Upper lobe of right lung (tissue), 1 donor: ENCODE results near the gene PACS1. TPM values are rescaled to one million over a fixed set of nuclear protein-coding genes. Genes with fewer than 3 reads are reported as not detected.

ENCODE experiments used
- ATAC-seq: fragments of 200-7000 bp; cut with Tn5 transposase; one replicate; pipeline ENCODE4 v1.9.1; 2020; ENCODE audit warnings: mild to moderate bottlenecking, moderate library complexity
- DNase-seq: peaks from one replicate; pipeline ENCODE4 v3.0.0-alpha.2; 2020
- H3K27ac ChIP-seq: fragments of 200-600 bp; one replicate; pipeline ENCODE4 v1.8.0; 2022
- H3K27me3 ChIP-seq: fragments of 200-600 bp; one replicate; pipeline ENCODE4 v1.8.0; 2022; ENCODE audit warnings: mild to moderate bottlenecking
- H3K36me3 ChIP-seq: fragments of 200-600 bp; one replicate; pipeline ENCODE4 v1.8.0; 2022
- H3K4me1 ChIP-seq: fragments of 200-600 bp; one replicate; pipeline ENCODE4 v1.8.0; 2022
- H3K4me3 ChIP-seq: fragments of 200-600 bp; one replicate; pipeline ENCODE4 v1.8.0; 2022; ENCODE audit warnings: mild to moderate bottlenecking
- H3K9me3 ChIP-seq: fragments of 200-600 bp; one replicate; pipeline ENCODE4 v1.8.0; 2022
- intact Hi-C: fragments of 100-400 bp; cut with DNase I; formaldehyde crosslinking; loops from one replicate; pipeline ENCODE4 v1.11.0; 2022
- total RNA-seq: library from RNA; stranded (reverse); fragmentation: NEBNext Ultra II Directional; extraction: Animal tissue kit (Norgen Biotek cat#: 25700); gene quantifications from one replicate; pipeline ENCODE4 v1.2.1, GENCODE V29; 2021
- TF ChIP-seq, protein P1 (sequence below): fragments of 200-600 bp; IDR thresholded peaks from one replicate; pipeline ENCODE4 v1.8.0; 2022; ENCODE audit warnings: antibody characterized with exemption
- donor health status: DM: no; HTN: yes; CAD: no; lungs with severe emphysema.

Gene PACS1
- total RNA-seq, 1 donor from 2014 or later: 55.9 TPM

DNA sequence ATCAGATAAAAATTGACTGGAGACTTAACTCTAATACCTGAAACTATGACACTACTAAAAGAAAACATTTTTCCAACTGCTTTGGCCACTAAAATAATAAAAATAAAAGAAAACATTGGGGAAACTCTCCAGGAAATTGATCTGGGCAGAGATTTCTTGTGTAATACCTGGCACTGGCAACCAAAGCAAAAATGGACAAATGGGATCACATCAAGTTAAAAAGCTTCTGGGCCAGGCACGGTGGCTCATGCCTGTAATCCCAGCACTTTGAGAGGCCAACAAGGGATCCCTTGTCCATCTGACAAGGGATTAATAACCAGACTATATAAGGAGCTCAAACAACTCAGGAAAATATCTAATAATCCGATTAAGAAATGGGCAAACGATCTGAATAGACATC, 133.8 kb downstream of the PACS1 start:
- no peak overlapping the region for H3K4me3 ChIP-seq
- H3K36me3 ChIP-seq: no peaks in the 10 kb centered on the region
- no peaks in the 10 kb centered on the region for H3K27me3 ChIP-seq
- no peak for ATAC-seq
- H3K27ac ChIP-seq: no peak overlapping the region
- intact Hi-C loops: no loop called here
- no peak for DNase-seq
- H3K4me1 ChIP-seq: no peaks in the 10 kb centered on the region
- TF ChIP-seq, protein P1, sequence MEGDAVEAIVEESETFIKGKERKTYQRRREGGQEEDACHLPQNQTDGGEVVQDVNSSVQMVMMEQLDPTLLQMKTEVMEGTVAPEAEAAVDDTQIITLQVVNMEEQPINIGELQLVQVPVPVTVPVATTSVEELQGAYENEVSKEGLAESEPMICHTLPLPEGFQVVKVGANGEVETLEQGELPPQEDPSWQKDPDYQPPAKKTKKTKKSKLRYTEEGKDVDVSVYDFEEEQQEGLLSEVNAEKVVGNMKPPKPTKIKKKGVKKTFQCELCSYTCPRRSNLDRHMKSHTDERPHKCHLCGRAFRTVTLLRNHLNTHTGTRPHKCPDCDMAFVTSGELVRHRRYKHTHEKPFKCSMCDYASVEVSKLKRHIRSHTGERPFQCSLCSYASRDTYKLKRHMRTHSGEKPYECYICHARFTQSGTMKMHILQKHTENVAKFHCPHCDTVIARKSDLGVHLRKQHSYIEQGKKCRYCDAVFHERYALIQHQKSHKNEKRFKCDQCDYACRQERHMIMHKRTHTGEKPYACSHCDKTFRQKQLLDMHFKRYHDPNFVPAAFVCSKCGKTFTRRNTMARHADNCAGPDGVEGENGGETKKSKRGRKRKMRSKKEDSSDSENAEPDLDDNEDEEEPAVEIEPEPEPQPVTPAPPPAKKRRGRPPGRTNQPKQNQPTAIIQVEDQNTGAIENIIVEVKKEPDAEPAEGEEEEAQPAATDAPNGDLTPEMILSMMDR: no peak
- no peaks in the 10 kb centered on the region for H3K9me3 ChIP-seq

DNA sequence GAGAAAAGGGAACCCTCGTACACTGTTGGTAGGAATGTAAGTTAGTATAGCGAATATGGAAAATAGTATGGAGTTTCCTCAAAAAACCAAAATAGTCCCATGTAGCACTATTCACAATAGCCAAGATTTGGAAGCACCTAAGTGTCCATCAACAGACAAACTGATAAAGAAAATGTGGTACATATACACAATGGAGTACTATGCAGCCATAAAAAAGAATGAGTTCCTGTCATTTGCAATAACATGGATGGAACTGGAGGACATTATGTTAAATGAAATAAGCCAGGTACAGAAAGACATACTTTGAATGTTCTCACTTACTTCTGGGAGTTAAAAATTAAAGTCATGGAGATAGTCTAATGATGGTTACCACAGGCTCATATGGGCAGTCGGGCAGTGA, 134.3 kb downstream of the PACS1 start:
- intact Hi-C loops: no loop called here
- Histone ChIP-seq H3K36me3 (no peaks in the 10 kb centered on the region), H3K9me3 (no peaks in the 10 kb centered on the region), H3K4me3 (no peak overlapping the region), H3K27ac (no peak overlapping the region), H3K4me1 (no peaks in the 10 kb centered on the region), H3K27me3 (no peaks in the 10 kb centered on the region)
- no peak for DNase-seq
- ATAC-seq: no peak
- TF ChIP-seq, protein P1: no peak

DNA sequence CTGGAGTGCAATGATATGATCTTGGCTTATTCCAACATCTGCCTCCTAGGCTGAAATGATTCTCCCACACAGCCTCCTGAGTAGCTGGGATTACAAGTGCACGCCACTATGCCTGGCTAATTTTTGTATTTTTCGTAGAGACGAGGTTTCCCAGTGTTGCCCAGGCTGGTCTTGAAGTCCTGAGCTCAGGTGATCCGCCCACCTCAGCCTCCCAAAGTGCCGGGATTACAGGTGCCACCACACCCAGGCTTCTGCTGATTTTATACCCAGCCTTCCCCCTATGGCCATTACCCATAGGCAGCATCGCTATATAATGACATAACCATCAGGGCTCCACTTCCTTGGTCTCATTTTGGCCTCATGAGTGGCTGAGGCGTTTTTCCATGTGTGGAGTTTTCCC, 137.7 kb downstream of the PACS1 start:
- ATAC-seq (no peak), DNase-seq (no peak)
- no peak overlapping the region for H3K27ac ChIP-seq
- H3K4me1 ChIP-seq: no peaks in the 10 kb centered on the region
- no peaks in the 10 kb centered on the region for H3K9me3 ChIP-seq
- intact Hi-C loops: no loop called here
- H3K27me3 ChIP-seq: no peaks in the 10 kb centered on the region
- TF ChIP-seq, protein P1: no peak
- no peak overlapping the region for H3K4me3 ChIP-seq
- H3K36me3 ChIP-seq: peaks cover 21% of the 10 kb centered on the region

DNA sequence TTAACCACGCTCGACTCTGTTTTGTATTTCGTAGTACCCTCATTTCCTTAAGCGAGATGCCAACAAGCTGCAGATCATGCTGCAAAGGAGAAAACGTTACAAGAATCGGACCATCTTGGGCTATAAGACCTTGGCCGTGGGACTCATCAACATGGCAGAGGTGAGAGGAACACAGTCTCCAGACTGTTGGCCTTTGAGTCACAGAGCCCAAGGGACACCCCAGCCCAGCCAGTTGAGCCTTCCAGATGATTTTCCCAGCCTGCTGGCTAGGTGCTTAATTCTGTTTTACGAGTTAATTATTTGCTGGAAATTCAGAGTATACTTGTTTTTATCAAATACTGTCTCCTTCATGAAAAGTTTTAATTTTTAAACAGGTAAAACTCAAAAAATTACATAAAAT, 141.0 kb downstream of the PACS1 start:
- no peak overlapping the region for H3K27ac ChIP-seq
- peaks cover 30% of the 10 kb centered on the region for H3K36me3 ChIP-seq

DNA sequence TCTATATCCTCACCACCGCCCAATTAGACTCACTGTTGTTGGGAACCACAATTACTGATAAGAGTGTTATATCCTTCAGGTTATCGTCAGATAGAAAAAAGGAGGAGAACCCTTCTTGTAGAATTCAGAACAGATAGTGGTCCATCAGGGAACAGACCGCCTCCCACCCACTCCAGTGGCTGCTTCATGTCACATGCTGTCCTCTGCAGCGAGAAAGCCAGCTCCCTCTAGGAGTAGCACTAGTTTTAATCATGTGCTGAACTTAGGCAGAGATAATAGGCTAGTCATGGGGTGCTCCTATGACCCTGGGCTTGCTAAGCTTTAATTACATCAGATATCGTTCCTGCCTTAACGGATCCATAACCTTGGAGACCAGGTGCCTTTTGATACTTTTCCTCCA, 146.8 kb downstream of the PACS1 start:
- no peak overlapping the region for H3K4me3 ChIP-seq
- DNase-seq: peak; percentile 1
- no peak for ATAC-seq
- no peaks in the 10 kb centered on the region for H3K4me1 ChIP-seq
- H3K27me3 ChIP-seq: no peaks in the 10 kb centered on the region
- H3K27ac ChIP-seq: no peak overlapping the region
- no peaks in the 10 kb centered on the region for H3K9me3 ChIP-seq
- TF ChIP-seq, protein P1: no peak
- intact Hi-C loops: no loop called here
- H3K36me3 ChIP-seq: peaks cover 64% of the 10 kb centered on the region

More for the DNA sequence above, 141.0 kb downstream of the PACS1 start:
- Histone ChIP-seq H3K27me3 (no peaks in the 10 kb centered on the region), H3K9me3 (no peaks in the 10 kb centered on the region), H3K4me1 (no peaks in the 10 kb centered on the region), H3K4me3 (no peak overlapping the region)
- intact Hi-C loops: no loop called here
- TF ChIP-seq, protein P1: no peak
- no peak for ATAC-seq
- DNase-seq: no peak

DNA sequence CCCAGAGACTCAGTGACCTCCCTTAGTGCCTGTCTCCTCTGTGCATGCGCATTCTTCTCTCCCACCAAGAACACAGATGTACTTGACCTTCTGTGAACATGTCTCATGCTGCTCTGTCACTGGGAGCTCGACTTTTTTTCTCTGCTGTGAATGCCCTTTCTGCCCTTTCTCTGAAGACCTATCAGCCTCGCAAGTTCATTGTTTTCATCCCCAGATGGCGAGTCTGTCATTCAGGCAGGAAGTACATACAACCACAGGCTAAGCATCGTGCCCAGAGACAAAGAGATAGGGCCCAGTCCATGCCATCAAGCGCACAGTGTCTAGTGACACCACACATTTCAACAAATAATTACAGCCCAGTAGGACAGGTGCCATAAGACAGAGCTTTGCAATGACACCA, 148.0 kb downstream of the PACS1 start:
- intact Hi-C loops: no loop called here
- no peak for ATAC-seq
- peaks cover 58% of the 10 kb centered on the region for H3K36me3 ChIP-seq

More for the DNA sequence above, 148.0 kb downstream of the PACS1 start:
- H3K4me3 ChIP-seq: no peak overlapping the region
- DNase-seq: peak; percentile 6
- no peaks in the 10 kb centered on the region for H3K4me1 ChIP-seq
- no peaks in the 10 kb centered on the region for H3K27me3 ChIP-seq
- no peak overlapping the region for H3K27ac ChIP-seq
- H3K9me3 ChIP-seq: no peaks in the 10 kb centered on the region
- TF ChIP-seq, protein P1: no peak
